ENCODE data around the gene CA6.
"Not testable (repeated sequence)": the region's sequence is repeated elsewhere in the genome, so short reads cannot be mapped to it uniquely, and the experiment has no call there.

The CA6 gene

GRCh38 chr1:8945568-8945967 lies at the start of gene CA6:
Gene CA6 (plus strand): TSS chr1:8945868. CDS start chr1:8945887, 19 bp downstream.
- DNase-seq, result no peak

GRCh38 chr1:8896775-8897174 lies 48.9 kb upstream of the CA6 start:
- not testable (repeated sequence) for DNase-seq

- DNase-seq, result not testable (repeated sequence)
These were observed 48.2 kb upstream of the CA6 start for GRCh38 chr1:8897505-8897904.

GRCh38 chr1:8898418-8898817 lies 47.2 kb upstream of the CA6 start:
- DNase-seq, result not testable (repeated sequence)

GRCh38 chr1:8899046-8899445 lies 46.6 kb upstream of the CA6 start:
- no peak for DNase-seq

GRCh38 chr1:8900684-8901083 lies 45.0 kb upstream of the CA6 start:
- not testable (repeated sequence) for DNase-seq

- DNase-seq, result no peak
These were observed 42.9 kb upstream of the CA6 start for GRCh38 chr1:8902765-8903164.

GRCh38 chr1:8903410-8903809 lies 42.3 kb upstream of the CA6 start:
- DNase-seq, result no peak

- DNase-seq, result no peak
These were observed 41.6 kb upstream of the CA6 start for GRCh38 chr1:8903908-8904650.

- no peak for DNase-seq
These were observed 40.0 kb upstream of the CA6 start for GRCh38 chr1:8905582-8906191.

GRCh38 chr1:8908388-8909151 lies 37.1 kb upstream of the CA6 start:
- DNase-seq, result peak; percentile 19

GRCh38 chr1:8910331-8910730 lies 35.3 kb upstream of the CA6 start:
- no peak for DNase-seq

GRCh38 chr1:8910914-8911313 lies 34.8 kb upstream of the CA6 start:
- no peak for DNase-seq

GRCh38 chr1:8911416-8912309 lies 34.0 kb upstream of the CA6 start:
- DNase-seq, result no peak

- no peak for DNase-seq
These were observed 32.2 kb upstream of the CA6 start for GRCh38 chr1:8913457-8913856.

- no peak for DNase-seq
These were observed 31.2 kb upstream of the CA6 start for GRCh38 chr1:8914466-8914865.

GRCh38 chr1:8915446-8915845 lies 30.2 kb upstream of the CA6 start:
- no peak for DNase-seq

- DNase-seq, result not testable (repeated sequence)
These were observed 28.1 kb upstream of the CA6 start for GRCh38 chr1:8917536-8917935.

- no peak for DNase-seq
These were observed 22.7 kb upstream of the CA6 start for GRCh38 chr1:8922962-8923361.

GRCh38 chr1:8925406-8925805 lies 20.3 kb upstream of the CA6 start:
- no peak for DNase-seq

GRCh38 chr1:8925960-8926359 lies 19.7 kb upstream of the CA6 start:
- no peak for DNase-seq

All from CD4-positive, alpha-beta T cell treated with Interleukin-15 for 1 hour (primary cell).